Measurements from ENCODE around the gene ZDHHC4.
"Not testable (repeated sequence)": the region's sequence is repeated elsewhere in the genome, so short reads cannot be mapped to it uniquely, and the experiment has no call there.

GRCh38 chr7:6576867-6577368 is 336 bp upstream of the ZDHHC4 start:
- TF ChIP-seq POLR2AphosphoS5 (IDR thresholded peaks at IDR 0.05; ENCODE audit: borderline replicate concordance, low read depth, low read length); FOXP2 (optimal IDR thresholded peaks at IDR 0.05; ENCODE audit: control extremely low read depth, extremely low read length, insufficient read depth); EZH2 (IDR thresholded peaks at IDR 0.05): not testable (repeated sequence)

Data from SK-N-MC (cell line).